GM12874 (cell line): Measurements from ENCODE around the gene LOXL1.

Experiments used
- TF ChIP-seq, protein P1 (sequence below): IDR thresholded peaks from 2 replicates; pipeline ENCODE4 v1.5.1; 2011; ENCODE audit warnings: low read depth, mild to moderate bottlenecking, control low read depth, low read length, moderate library complexity; ENCODE audit not compliant: insufficient read depth

LOXL1 gene

DNA sequence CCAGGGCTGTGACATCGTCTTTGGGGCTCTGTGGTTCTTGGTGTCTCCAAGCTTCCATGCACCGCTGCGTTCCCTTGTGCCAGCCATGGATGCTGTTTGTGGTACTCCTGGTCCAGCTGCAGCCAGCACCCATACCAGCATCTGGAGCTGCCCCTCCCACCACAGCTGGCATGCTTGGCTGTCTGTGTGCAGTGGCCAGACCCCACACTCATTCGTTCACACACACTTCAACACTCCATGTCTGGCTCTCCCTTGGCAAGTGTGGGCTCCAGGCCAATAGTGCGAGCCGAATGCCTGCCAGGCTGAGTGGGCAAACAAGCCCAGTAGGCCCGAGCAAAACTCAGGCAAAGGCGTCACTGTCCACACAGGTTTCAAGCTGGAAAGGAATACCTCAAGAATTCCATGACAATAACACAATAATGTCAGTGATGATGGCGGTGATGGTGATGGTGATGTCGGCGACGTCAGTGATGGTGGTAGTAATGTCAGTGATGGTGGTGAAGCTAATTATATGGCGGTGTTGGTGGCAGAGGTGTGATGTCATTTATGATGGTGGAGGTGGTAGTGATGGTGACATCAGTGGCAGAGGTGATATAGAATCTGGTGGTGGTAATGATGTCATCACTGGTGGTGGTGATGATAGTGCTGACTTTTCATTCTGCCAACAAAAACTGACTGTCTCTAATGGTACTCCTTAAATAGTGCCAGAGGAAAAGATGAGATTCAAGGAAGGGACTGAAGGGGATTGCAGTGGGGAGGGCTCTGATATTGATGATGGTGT, 33.6 kb upstream of the LOXL1 start:
- TF ChIP-seq, protein P1, sequence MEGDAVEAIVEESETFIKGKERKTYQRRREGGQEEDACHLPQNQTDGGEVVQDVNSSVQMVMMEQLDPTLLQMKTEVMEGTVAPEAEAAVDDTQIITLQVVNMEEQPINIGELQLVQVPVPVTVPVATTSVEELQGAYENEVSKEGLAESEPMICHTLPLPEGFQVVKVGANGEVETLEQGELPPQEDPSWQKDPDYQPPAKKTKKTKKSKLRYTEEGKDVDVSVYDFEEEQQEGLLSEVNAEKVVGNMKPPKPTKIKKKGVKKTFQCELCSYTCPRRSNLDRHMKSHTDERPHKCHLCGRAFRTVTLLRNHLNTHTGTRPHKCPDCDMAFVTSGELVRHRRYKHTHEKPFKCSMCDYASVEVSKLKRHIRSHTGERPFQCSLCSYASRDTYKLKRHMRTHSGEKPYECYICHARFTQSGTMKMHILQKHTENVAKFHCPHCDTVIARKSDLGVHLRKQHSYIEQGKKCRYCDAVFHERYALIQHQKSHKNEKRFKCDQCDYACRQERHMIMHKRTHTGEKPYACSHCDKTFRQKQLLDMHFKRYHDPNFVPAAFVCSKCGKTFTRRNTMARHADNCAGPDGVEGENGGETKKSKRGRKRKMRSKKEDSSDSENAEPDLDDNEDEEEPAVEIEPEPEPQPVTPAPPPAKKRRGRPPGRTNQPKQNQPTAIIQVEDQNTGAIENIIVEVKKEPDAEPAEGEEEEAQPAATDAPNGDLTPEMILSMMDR = no peak

DNA sequence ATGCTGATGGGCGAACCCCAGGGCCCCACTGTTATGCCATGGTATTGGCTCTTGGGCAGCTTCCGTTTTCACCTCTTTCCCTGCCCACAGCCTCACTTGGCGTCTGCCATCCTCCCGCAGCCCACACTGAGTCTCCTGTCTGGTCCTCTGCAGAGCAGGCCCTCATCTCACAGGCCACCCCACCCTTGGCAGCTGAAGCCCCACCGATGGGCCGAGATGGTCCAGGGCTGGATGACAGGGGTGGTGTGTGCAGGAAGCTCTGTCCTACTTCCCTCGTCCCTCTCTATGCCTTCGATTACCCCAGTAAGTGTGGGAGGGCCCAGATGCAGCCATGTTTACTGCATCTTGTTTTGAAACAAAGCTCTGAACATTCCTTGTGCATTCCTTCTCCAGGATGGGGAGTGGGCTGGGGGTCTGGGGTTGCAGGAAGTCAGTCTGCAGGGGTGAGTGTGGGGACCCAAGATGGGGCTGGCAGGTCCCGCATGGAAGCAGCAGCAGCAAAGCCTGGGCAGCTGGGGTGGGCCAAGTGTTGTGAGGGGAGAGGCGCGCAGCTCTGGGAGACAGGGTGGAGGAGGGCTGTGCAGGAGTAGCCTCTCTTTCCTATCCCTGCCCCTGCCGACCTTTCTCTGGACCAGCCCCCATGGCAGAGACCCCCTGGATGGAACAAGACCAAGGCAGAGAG, 32.0 kb upstream of the LOXL1 start:
- TF ChIP-seq, protein P1 = no peak

DNA sequence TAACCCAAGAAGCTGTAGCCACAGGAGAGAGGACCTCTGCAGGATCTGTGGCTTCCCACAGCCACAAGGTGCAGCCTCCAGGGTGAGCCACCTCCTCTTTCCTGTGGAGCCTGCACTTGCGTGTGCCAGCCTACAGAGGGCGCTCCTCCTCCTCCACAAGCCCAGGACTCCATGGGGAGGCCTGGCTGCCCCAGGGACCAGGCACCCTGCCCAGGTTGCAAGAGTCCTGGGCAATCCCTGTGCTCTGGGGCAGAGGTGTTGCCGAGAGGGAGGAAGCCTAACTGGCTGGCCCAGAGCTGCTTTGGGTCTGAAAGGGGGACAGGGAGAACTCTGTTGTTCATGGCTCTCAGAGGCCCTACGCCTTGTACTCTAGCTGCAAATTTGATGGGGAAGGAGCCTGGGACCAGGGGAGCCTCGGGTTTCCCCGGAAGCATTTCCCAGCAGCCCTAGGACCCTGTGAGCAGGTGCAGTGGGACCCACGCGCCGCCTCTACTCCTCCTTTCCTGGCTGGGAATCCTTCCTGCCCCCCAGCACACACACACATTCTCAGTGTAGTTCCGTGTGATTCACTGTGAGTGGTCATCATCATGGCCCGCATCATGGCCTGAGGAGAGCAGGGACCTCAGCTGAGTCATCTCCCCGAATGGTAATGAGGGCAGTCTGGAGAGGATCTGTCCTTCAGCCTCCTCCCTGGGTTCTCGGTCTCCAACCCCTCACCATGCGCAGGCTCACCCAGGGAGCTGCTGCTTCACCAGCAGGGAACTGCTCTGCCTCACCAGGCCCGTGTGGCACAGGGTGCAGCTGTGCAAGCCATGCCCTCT, 28.6 kb upstream of the LOXL1 start:
- TF ChIP-seq, protein P1 = peak; percentile 95

DNA sequence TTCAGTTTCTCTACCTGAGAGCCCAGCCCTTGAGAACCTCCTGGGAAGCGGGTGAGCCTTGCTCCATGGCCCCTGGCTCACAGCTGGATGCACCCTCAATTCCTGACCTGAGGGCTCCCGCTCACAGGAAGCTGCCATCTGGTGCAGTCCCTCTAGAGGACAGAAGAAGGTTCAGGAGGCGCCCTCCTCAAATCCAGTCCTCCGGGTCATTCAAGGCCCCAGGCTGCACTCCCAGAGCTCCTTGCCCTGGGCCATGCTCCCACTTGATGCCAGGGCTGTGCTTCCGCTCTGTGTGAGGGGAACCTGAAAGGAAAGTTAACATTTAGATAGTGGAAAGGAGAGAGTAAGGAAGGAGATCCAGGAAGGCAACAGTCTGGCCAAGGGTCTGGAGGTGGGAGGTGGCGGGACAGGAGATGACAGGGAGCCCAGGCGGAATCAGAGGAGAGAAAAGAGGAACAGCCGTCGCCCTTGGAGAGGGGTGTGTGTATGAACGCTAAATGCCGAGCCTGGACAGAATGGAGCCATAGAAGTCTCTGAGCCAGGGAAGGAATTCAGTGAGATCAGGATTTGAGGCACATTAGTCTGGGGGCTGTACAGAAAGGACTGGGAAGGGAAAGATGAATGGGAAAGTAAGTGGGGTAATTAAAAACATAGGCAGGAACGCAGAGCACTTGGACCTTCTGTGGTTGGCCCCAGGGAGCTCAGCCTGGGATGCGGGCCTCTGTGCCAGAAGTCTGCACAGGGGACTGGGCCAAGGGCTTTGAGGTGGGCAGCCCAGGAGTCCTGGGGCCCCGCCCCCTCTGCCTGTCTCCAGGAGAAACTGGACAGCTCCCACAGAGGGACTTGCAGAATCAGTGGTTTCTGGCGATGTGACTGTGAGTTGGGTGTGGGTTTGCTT, 26.8 kb upstream of the LOXL1 start:
- TF ChIP-seq, protein P1 = no peak

DNA sequence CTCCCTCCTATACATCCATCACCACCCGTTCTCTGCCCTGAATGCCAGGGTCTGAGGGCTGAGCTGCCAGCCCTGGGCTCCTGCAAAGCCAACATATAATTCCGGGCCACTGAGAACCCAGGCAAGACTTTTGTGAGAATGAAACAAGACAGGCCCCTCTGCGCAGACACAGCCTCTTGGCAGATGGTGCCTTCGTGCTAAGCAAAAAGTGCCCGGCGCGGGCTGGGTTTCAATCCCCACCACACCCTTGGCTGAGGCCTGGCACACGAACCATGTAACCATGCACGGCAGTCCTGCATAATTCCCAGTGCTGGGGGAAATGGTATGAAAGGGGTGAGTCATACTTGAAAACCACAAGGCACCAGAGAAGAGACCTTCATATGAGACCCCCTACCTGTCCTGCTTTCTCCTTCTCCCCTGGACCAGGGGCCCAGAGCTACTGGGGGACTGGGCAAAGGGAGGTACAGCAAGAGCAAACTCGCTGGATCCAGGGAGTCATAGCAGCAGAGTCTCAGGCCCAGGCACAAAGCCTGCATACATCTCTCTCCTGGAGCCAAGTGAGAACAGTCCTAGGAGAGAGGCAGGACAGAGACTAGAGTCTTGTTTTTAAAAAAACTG, 26.1 kb upstream of the LOXL1 start:
- TF ChIP-seq, protein P1 = no peak

DNA sequence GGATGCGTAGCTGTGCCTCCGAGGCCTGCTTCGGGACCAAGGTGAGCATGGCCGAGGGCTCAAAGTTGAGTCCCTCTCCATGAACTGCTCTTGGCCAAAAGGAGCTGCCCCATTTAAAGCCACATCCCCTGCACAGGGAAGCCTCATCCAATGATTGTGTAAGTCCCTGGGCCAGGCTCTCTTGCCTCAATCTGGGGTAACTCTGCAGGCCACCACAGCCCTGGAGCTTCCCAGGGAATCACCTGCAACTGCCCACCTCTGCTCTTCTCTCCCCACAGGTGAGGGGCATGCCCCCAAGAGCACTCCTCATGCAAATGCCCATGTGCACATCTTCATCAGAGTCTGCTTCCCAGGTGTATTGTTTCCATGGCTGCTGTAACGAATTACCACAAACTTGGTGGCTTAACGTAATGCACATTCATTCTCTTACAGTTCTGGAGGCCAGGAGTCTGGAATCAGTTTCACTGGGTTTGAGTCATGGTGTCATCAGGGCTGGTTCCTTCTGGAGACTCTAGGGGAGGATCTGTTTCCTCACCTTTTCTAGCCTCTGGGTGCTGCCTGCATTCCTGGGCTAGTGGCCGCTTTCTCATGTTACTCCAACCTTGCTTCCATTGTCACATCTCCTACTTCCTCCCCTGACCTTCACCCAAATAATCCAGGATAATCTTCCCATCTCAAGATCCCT, 25.0 kb upstream of the LOXL1 start:
- TF ChIP-seq, protein P1 = no peak
